ENCODE results near the gene CELSR1.

Gene CELSR1

GRCh38 chr22:46439576-46440465 lies 97.6 kb downstream of the CELSR1 start:
- no peak for DNase-seq

- DNase-seq = no peak
Observed at GRCh38 chr22:46439111-46439510, 98.3 kb downstream of the CELSR1 start.

GRCh38 chr22:46437671-46438440 lies 99.6 kb downstream of the CELSR1 start:
- no peak for DNase-seq

- no peak for DNase-seq
Observed at GRCh38 chr22:46436595-46437175, 100.7 kb downstream of the CELSR1 start.

GRCh38 chr22:46433318-46433717 lies 104.1 kb downstream of the CELSR1 start:
- no peak for DNase-seq

- DNase-seq = no peak
Observed at GRCh38 chr22:46432164-46433068, 105.0 kb downstream of the CELSR1 start.

- no peak for DNase-seq
Observed at GRCh38 chr22:46430961-46431838, 106.2 kb downstream of the CELSR1 start.

GRCh38 chr22:46429325-46429853 lies 108.0 kb downstream of the CELSR1 start:
- DNase-seq = no peak

GRCh38 chr22:46428602-46429324 lies 108.7 kb downstream of the CELSR1 start:
- no peak for DNase-seq

GRCh38 chr22:46428171-46428570 lies 109.2 kb downstream of the CELSR1 start:
- DNase-seq = no peak

- DNase-seq = no peak
Observed at GRCh38 chr22:46425016-46425415, 112.4 kb downstream of the CELSR1 start.

- DNase-seq = no peak
Observed at GRCh38 chr22:46424496-46424895, 112.9 kb downstream of the CELSR1 start.

- DNase-seq = no peak
Observed at GRCh38 chr22:46422896-46423295, 114.5 kb downstream of the CELSR1 start.

GRCh38 chr22:46421267-46421666 lies 116.2 kb downstream of the CELSR1 start:
- no peak for DNase-seq

GRCh38 chr22:46419754-46420571 lies 117.5 kb downstream of the CELSR1 start:
- no peak for DNase-seq

- no peak for DNase-seq
Observed at GRCh38 chr22:46418827-46419226, 118.6 kb downstream of the CELSR1 start.

GRCh38 chr22:46417769-46418168 lies 119.7 kb downstream of the CELSR1 start:
- DNase-seq = no peak

GRCh38 chr22:46416891-46417580 lies 120.4 kb downstream of the CELSR1 start:
- DNase-seq = no peak

GRCh38 chr22:46416520-46416871 lies 120.9 kb downstream of the CELSR1 start:
- DNase-seq = no peak
